ENCODE measurements around the gene PP2D1. TPM values are rescaled to one million over a fixed set of nuclear protein-coding genes. Genes with fewer than 3 reads are reported as not detected.

Gene PP2D1
- polyA plus RNA-seq, 1 of the 3 experiments (the other 2 are of a cell fraction): not detected

DNA sequence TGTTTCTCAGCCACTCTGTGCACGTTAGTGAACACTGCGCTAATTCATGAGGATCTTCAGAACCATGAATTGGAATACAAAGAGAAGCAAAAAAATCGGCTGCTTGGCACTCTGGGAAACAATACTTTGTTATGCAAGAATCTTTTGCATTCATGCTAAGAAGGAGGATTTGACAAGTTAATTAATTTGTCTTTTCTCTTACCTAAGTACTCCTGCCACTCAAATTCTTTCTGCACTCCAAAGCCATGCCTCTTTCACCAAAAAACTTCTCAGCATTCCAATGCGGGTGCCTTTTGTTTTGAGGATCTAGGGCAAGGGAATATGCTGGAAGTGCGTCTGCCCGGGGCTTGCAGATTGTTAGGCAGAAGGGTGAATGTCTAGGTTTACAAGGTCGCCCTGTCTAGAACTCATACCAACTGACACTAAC lies 16.9 kb upstream of the PP2D1 start:
- H3K36me3 ChIP-seq (replicated peaks in 1 of 2; ENCODE audit: control insufficient read depth in 1 of 2, insufficient read depth in 2 of 2, low read length in 1 of 2): no peaks in the 10 kb centered on the region
- DNase-seq: no peak
- H3K4me2 ChIP-seq: no peak overlapping the region
- H4K20me1 ChIP-seq (ENCODE audit: insufficient read depth): no peaks in the 10 kb centered on the region
- TF ChIP-seq POLR2AphosphoS5 (IDR thresholded peaks at IDR 0.05; ENCODE audit: low read depth, low read length) (no peak), TEAD4 (IDR thresholded peaks at IDR 0.05; ENCODE audit: borderline replicate concordance, insufficient read depth) (no peak), FOSL2 (IDR thresholded peaks at IDR 0.05; ENCODE audit: borderline replicate concordance, low read depth) (no peak), SMC3 (IDR thresholded peaks at IDR 0.05; ENCODE audit: low read depth, low read length) (no peak), JUND (IDR thresholded peaks at IDR 0.05) (no peak)
- TF ChIP-seq, protein P1, sequence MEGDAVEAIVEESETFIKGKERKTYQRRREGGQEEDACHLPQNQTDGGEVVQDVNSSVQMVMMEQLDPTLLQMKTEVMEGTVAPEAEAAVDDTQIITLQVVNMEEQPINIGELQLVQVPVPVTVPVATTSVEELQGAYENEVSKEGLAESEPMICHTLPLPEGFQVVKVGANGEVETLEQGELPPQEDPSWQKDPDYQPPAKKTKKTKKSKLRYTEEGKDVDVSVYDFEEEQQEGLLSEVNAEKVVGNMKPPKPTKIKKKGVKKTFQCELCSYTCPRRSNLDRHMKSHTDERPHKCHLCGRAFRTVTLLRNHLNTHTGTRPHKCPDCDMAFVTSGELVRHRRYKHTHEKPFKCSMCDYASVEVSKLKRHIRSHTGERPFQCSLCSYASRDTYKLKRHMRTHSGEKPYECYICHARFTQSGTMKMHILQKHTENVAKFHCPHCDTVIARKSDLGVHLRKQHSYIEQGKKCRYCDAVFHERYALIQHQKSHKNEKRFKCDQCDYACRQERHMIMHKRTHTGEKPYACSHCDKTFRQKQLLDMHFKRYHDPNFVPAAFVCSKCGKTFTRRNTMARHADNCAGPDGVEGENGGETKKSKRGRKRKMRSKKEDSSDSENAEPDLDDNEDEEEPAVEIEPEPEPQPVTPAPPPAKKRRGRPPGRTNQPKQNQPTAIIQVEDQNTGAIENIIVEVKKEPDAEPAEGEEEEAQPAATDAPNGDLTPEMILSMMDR (IDR thresholded peaks at IDR 0.05): no peak
- TF ChIP-seq, protein P2, sequence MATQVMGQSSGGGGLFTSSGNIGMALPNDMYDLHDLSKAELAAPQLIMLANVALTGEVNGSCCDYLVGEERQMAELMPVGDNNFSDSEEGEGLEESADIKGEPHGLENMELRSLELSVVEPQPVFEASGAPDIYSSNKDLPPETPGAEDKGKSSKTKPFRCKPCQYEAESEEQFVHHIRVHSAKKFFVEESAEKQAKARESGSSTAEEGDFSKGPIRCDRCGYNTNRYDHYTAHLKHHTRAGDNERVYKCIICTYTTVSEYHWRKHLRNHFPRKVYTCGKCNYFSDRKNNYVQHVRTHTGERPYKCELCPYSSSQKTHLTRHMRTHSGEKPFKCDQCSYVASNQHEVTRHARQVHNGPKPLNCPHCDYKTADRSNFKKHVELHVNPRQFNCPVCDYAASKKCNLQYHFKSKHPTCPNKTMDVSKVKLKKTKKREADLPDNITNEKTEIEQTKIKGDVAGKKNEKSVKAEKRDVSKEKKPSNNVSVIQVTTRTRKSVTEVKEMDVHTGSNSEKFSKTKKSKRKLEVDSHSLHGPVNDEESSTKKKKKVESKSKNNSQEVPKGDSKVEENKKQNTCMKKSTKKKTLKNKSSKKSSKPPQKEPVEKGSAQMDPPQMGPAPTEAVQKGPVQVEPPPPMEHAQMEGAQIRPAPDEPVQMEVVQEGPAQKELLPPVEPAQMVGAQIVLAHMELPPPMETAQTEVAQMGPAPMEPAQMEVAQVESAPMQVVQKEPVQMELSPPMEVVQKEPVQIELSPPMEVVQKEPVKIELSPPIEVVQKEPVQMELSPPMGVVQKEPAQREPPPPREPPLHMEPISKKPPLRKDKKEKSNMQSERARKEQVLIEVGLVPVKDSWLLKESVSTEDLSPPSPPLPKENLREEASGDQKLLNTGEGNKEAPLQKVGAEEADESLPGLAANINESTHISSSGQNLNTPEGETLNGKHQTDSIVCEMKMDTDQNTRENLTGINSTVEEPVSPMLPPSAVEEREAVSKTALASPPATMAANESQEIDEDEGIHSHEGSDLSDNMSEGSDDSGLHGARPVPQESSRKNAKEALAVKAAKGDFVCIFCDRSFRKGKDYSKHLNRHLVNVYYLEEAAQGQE (IDR thresholded peaks at IDR 0.05; ENCODE audit: low read depth, low read length): no peak
- H3K9me3 ChIP-seq: no peaks in the 10 kb centered on the region
- ChIA-PET POLR2A (no interaction called here), CTCF (no interaction called here)
- WGBS (ENCODE audit: low lambda C conversion rate): 87% methylated on average over 7 of the region's 7 CpGs
- H3K79me2 ChIP-seq (ENCODE audit: insufficient read depth): no peaks in the 10 kb centered on the region
- H3F3A ChIP-seq (replicated peaks; ENCODE audit: insufficient read depth): no peaks in the 10 kb centered on the region
- H2AFZ ChIP-seq (ENCODE audit: low read depth): no peak overlapping the region
- H3K9ac ChIP-seq: no peak overlapping the region
- H3K27ac ChIP-seq (ENCODE audit: low read depth in 2 of 2, low read length in 1 of 2): no peak overlapping the region
- H3K27me3 ChIP-seq (ENCODE audit: insufficient read depth): no peaks in the 10 kb centered on the region
- H3K4me3 ChIP-seq (ENCODE audit: low read depth in 2 of 2, low read length in 1 of 2): no peak overlapping the region
- no peaks in the 10 kb centered on the region for H3K4me1 ChIP-seq (ENCODE audit: control insufficient read depth in 1 of 2, insufficient read depth in 2 of 2, low read depth in 1 of 2, low read length in 1 of 2)
- H3K9me2 ChIP-seq: no peaks in the 10 kb centered on the region

DNA sequence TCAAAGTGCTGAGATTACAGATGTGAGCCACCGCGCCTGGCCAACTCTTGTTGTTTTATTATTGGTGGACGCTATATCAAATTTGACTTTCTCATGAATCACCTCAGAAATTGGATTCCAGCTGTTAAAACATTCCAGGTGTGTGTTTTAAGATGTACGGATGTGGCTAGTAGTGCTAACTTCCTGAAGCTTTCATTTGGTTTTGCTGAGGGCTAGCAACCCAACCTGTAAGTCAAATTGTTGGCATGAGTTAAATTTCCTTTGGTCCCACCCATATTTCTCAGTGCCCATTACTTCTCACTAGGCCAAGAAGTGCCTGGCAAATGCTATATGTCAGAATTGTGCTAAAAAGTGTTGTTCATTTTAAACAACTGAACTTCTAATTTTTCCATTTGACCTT lies 15.1 kb upstream of the PP2D1 start:
- Histone ChIP-seq H3K4me1 (ENCODE audit: control insufficient read depth in 1 of 2, insufficient read depth in 2 of 2, low read depth in 1 of 2, low read length in 1 of 2) (peaks cover 0 to 9% of the 10 kb centered on the region in 2 experiments; a peak in 2 of 4 replicates), H3K36me3 (replicated peaks in 1 of 2; ENCODE audit: control insufficient read depth in 1 of 2, insufficient read depth in 2 of 2, low read length in 1 of 2) (no peaks in the 10 kb centered on the region), H3K27me3 (ENCODE audit: insufficient read depth) (no peaks in the 10 kb centered on the region), H3K9ac (no peak overlapping the region), H4K20me1 (ENCODE audit: insufficient read depth) (no peaks in the 10 kb centered on the region), H3K79me2 (ENCODE audit: insufficient read depth) (no peaks in the 10 kb centered on the region), H3K4me3 (ENCODE audit: low read depth in 2 of 2, low read length in 1 of 2) (no peak overlapping the region), H3F3A (replicated peaks; ENCODE audit: insufficient read depth) (no peaks in the 10 kb centered on the region), H3K4me2 (no peak overlapping the region), H3K27ac (ENCODE audit: low read depth in 2 of 2, low read length in 1 of 2) (no peak overlapping the region), H3K9me2 (no peaks in the 10 kb centered on the region), H2AFZ (ENCODE audit: low read depth) (no peak overlapping the region), H3K9me3 (no peaks in the 10 kb centered on the region)
- 92% methylated on average over 4 of the region's 4 CpGs for WGBS (ENCODE audit: low lambda C conversion rate)
- no peak for DNase-seq
- ChIA-PET POLR2A (no interaction called here), CTCF (interaction anchor here (1.3 kb wide), 1 partner anchor 13 kb away, joined by 3 read pairs; the partner anchor contains the start of gene KAT2B)
- no peak for TF ChIP-seq FOXJ3 (CRISPR knock-in tag; IDR thresholded peaks at IDR 0.05)
- no peak for TF ChIP-seq FOSL2 (IDR thresholded peaks at IDR 0.05; ENCODE audit: borderline replicate concordance, low read depth)
- no peak for TF ChIP-seq YY1 (IDR thresholded peaks at IDR 0.05; ENCODE audit: low read depth)
- TF ChIP-seq, protein P3, sequence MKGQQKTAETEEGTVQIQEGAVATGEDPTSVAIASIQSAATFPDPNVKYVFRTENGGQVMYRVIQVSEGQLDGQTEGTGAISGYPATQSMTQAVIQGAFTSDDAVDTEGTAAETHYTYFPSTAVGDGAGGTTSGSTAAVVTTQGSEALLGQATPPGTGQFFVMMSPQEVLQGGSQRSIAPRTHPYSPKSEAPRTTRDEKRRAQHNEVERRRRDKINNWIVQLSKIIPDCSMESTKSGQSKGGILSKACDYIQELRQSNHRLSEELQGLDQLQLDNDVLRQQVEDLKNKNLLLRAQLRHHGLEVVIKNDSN (IDR thresholded peaks at IDR 0.05; ENCODE audit: borderline replicate concordance, low read depth): no peak
- no peak for TF ChIP-seq POLR2AphosphoS5 (IDR thresholded peaks at IDR 0.05; ENCODE audit: low read depth, low read length)
- TF ChIP-seq TAF1 (IDR thresholded peaks at IDR 0.05; ENCODE audit: borderline replicate concordance, low read depth, low read length): no peak
- TF ChIP-seq, protein P4, sequence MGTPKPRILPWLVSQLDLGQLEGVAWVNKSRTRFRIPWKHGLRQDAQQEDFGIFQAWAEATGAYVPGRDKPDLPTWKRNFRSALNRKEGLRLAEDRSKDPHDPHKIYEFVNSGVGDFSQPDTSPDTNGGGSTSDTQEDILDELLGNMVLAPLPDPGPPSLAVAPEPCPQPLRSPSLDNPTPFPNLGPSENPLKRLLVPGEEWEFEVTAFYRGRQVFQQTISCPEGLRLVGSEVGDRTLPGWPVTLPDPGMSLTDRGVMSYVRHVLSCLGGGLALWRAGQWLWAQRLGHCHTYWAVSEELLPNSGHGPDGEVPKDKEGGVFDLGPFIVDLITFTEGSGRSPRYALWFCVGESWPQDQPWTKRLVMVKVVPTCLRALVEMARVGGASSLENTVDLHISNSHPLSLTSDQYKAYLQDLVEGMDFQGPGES (IDR thresholded peaks at IDR 0.05; ENCODE audit: low read depth, low read length): no peak
- TF ChIP-seq TCF12 (IDR thresholded peaks at IDR 0.05): no peak
- TF ChIP-seq, protein P5, sequence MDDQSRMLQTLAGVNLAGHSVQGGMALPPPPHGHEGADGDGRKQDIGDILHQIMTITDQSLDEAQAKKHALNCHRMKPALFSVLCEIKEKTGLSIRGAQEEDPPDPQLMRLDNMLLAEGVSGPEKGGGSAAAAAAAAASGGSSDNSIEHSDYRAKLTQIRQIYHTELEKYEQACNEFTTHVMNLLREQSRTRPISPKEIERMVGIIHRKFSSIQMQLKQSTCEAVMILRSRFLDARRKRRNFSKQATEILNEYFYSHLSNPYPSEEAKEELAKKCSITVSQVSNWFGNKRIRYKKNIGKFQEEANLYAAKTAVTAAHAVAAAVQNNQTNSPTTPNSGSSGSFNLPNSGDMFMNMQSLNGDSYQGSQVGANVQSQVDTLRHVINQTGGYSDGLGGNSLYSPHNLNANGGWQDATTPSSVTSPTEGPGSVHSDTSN (IDR thresholded peaks at IDR 0.05): no peak
- no peak for TF ChIP-seq CHD2 (IDR thresholded peaks at IDR 0.05; ENCODE audit: low read length, partially characterized antibody)
- TF ChIP-seq, protein P2 (IDR thresholded peaks at IDR 0.05; ENCODE audit: low read depth, low read length): no peak
